HCT116 (cell line): ENCODE results near the gene GUSB. TPM values are rescaled to one million over a fixed set of nuclear protein-coding genes. Genes with fewer than 3 reads are reported as not detected.

Experiments used
- ATAC-seq: fragments of 200-7000 bp; cut with Tn5 transposase; 2 replicates; pipeline ENCODE4 v1.9.1; 2020; ENCODE audit warnings: mild to moderate bottlenecking, moderate library complexity
- BruUV-seq: library from RNA; stranded (reverse); fragments of 400-500 nt; replicated peaks from 2 replicates; lab custom pipeline; 2021; lab: Mats Ljungman, UMichigan
- CTCF ChIA-PET: fragments of 300-600 bp; sonication (Branson Sonifier 250); formaldehyde crosslinking; loops from one replicate; lab custom pipeline; 2021; ENCODE audit warnings: antibody characterized with exemption; lab: Charles Lee
- POLR2A ChIA-PET: fragments of 300-600, 350-600 bp; sonication (Branson Sonifier 250); formaldehyde crosslinking; loops from one replicate; lab custom pipeline; 2021; ENCODE audit warnings: antibody characterized with exemption; lab: Charles Lee
- RAD21 ChIA-PET, 2 experiments: fragments of 300-600 bp; sonication (Branson Sonifier 250); formaldehyde crosslinking; loops; one replicate each; lab custom pipeline; 2023; ENCODE audit warnings: low total read pairs in 2 of 2; ENCODE audit not compliant: uncharacterized antibody in 2 of 2, unreplicated experiment in 2 of 2, low non-redundant PET in 1 of 2; lab: Charles Lee
- DNase-seq: peaks from one replicate; pipeline ENCODE4 v3.0.0-alpha.2; 2010; ENCODE audit warnings: low read depth, low spot score
- H2AFZ ChIP-seq: fragments of 200-600 bp; shearing (Covaris generic), sonication (generic); 2 replicates; pipeline ENCODE4 v1.6.1; 2017; ENCODE audit warnings: low read depth, mixed run types, mixed read lengths, antibody characterized with exemption, low read length; ENCODE audit not compliant: poor library complexity, severe bottlenecking
- H3K27ac ChIP-seq: 2 replicates; pipeline ENCODE4 v1.5.1; 2012; ENCODE audit warnings: low read depth, low read length
- H3K27me3 ChIP-seq: fragments of 200-600 bp; sonication (generic); 2 replicates; pipeline ENCODE4 v1.6.1; 2016; ENCODE audit warnings: mixed run types, low read length, mixed read lengths; ENCODE audit not compliant: insufficient read depth
- H3K36me3 ChIP-seq, 2 experiments: fragments of 200-500 bp in 1 of 2; fragments of 200-600 bp in 1 of 2; sonication (Bioruptor generic) in 1 of 2; sonication (generic) in 1 of 2; 2 replicates each; pipeline versions ENCODE4 v1.5.1 to v1.6.1; 2014 to 2016; ENCODE audit warnings: low read length in 2 of 2, inconsistent platforms in 1 of 2, mixed read lengths in 1 of 2, mixed run types in 1 of 2; ENCODE audit not compliant: insufficient read depth in 2 of 2, control insufficient read depth in 1 of 2
- H3K4me1 ChIP-seq, 2 experiments: fragments of 200-600 bp in 1 of 2; sonication (generic) in 1 of 2; 2 replicates each; pipeline versions ENCODE4 v1.5.1 to v1.6.1; 2012 to 2017; ENCODE audit warnings: low read length in 2 of 2, inconsistent platforms in 1 of 2, mild to moderate bottlenecking in 1 of 2, mixed read lengths in 1 of 2, mixed run types in 1 of 2, moderate library complexity in 1 of 2; ENCODE audit not compliant: insufficient read depth in 2 of 2, control insufficient read depth in 1 of 2
- H3K4me2 ChIP-seq: fragments of 200-600 bp; sonication (generic); 2 replicates; pipeline ENCODE4 v1.6.1; 2017; ENCODE audit warnings: mixed run types, low read length, mixed read lengths
- H3K4me3 ChIP-seq, 2 experiments: fragments of 200-600 bp in 1 of 2; sonication (generic) in 1 of 2; replicated peaks in 1 of 2; 2 replicates each; pipeline ENCODE4 v1.5.1; 2011 to 2016; ENCODE audit warnings: low read length in 2 of 2, control low read depth in 1 of 2, low read depth in 1 of 2, mild to moderate bottlenecking in 1 of 2, mixed read lengths in 1 of 2, mixed run types in 1 of 2
- H3K79me2 ChIP-seq: fragments of 200-600 bp; sonication (generic); 2 replicates; pipeline ENCODE4 v1.6.1; 2017; ENCODE audit warnings: mild to moderate bottlenecking, mixed run types, low read length, moderate library complexity, mixed read lengths; ENCODE audit not compliant: insufficient read depth
- H3K9ac ChIP-seq: fragments of 200-600 bp; sonication (generic); 2 replicates; pipeline ENCODE4 v1.6.1; 2016; ENCODE audit warnings: low read length, mixed read lengths
- H3K9me2 ChIP-seq: fragments of 200-600 bp; sonication (generic), shearing (Covaris generic); 2 replicates; pipeline ENCODE4 v1.6.1; 2017; ENCODE audit warnings: mixed run types, mild to moderate bottlenecking, moderate library complexity; ENCODE audit not compliant: insufficient read depth
- H3K9me3 ChIP-seq, 2 experiments: fragments of 200-500 bp in 1 of 2; fragments of 200-600 bp in 1 of 2; sonication (Bioruptor generic) in 1 of 2; sonication (generic) in 1 of 2; 2 replicates each; pipeline ENCODE4 v1.6.1; 2014 to 2017; ENCODE audit warnings: low read length in 2 of 2, mixed read lengths in 2 of 2, inconsistent platforms in 1 of 2, low read depth in 1 of 2, mild to moderate bottlenecking in 1 of 2, mixed run types in 1 of 2, moderate library complexity in 1 of 2; ENCODE audit not compliant: control insufficient read depth in 1 of 2, insufficient read depth in 1 of 2
- H4K20me1 ChIP-seq: fragments of 200-600 bp; sonication (generic), shearing (Covaris generic); 2 replicates; pipeline ENCODE4 v1.6.1; 2017; ENCODE audit warnings: mixed run types, mild to moderate bottlenecking, moderate library complexity; ENCODE audit not compliant: insufficient read depth
- CBX3 ChIP-seq: IDR thresholded peaks from 2 replicates; pipeline ENCODE4 v1.6.1; 2012; ENCODE audit warnings: low read depth
- CEBPB ChIP-seq: IDR thresholded peaks from 2 replicates; pipeline ENCODE4 v1.6.1; 2012; ENCODE audit warnings: low read depth
- CTCF ChIP-seq, 3 experiments: fragments of 200-600 bp in 1 of 3; sonication (generic) in 1 of 3; IDR thresholded peaks in 2 of 3; conservative IDR thresholded peaks in 1 of 3; 2 replicates each; pipeline ENCODE4 v1.5.1; 2012 to 2017; ENCODE audit warnings: low read depth in 2 of 3, low read length in 2 of 3, antibody characterized with exemption in 1 of 3, borderline replicate concordance in 1 of 3, control low read depth in 1 of 3, mild to moderate bottlenecking in 1 of 3, mixed read lengths in 1 of 3, mixed run types in 1 of 3, moderate library complexity in 1 of 3; ENCODE audit not compliant: insufficient read depth in 1 of 3
- EGR1 ChIP-seq: IDR thresholded peaks from 2 replicates; pipeline ENCODE4 v1.6.1; 2012; ENCODE audit warnings: low read depth
- EZH2phosphoT487 ChIP-seq: fragments of 200-600 bp; IDR thresholded peaks from 2 replicates; pipeline ENCODE4 v1.6.1; 2018; ENCODE audit warnings: antibody characterized with exemption, borderline replicate concordance
- MAX ChIP-seq: IDR thresholded peaks from 2 replicates; pipeline ENCODE4 v1.6.1; 2012
- POLR2AphosphoS5 ChIP-seq: IDR thresholded peaks from 2 replicates; pipeline ENCODE4 v1.6.1; 2011; ENCODE audit warnings: mild to moderate bottlenecking, low read depth, low read length, moderate library complexity
- RAD21 ChIP-seq: IDR thresholded peaks from 2 replicates; pipeline ENCODE4 v1.6.1; 2012; ENCODE audit warnings: low read depth, mild to moderate bottlenecking
- SIN3A ChIP-seq: IDR thresholded peaks from 2 replicates; pipeline ENCODE4 v1.6.1; 2012; ENCODE audit warnings: low read depth
- SP1 ChIP-seq: IDR thresholded peaks from 2 replicates; pipeline ENCODE4 v1.6.1; 2012; ENCODE audit warnings: low read depth
- SRF ChIP-seq: IDR thresholded peaks from 2 replicates; pipeline ENCODE4 v1.6.1; 2012; ENCODE audit warnings: low read depth
- YY1 ChIP-seq: IDR thresholded peaks from 2 replicates; pipeline ENCODE4 v1.6.1; 2011; ENCODE audit warnings: low read length, low read depth, moderate library complexity, mild to moderate bottlenecking; ENCODE audit not compliant: insufficient replicate concordance; ENCODE audit errors: extremely low read depth
- ZFX ChIP-seq: fragments of 450-650 bp; IDR thresholded peaks from 2 replicates; pipeline ENCODE4 v1.6.1; 2017
- intact Hi-C: fragments of 100-400 bp; cut with micrococcal nuclease; formaldehyde crosslinking; loops from 2 replicates; pipeline ENCODE4 v1.10.0; 2022
- total RNA-seq: library from RNA; stranded (reverse); gene quantifications from one replicate; pipeline ENCODE4 v1.2.1, GENCODE V29; 2021; ENCODE audit not compliant: unreplicated experiment

The GUSB gene
- total RNA-seq, 1 experiment from 2014 or later = 31.5 TPM

GRCh38 chr7:65953001-65953720 is 28.9 kb downstream of the GUSB start:
- H3K4me2 ChIP-seq = no peak overlapping the region
- H3K9me2 ChIP-seq = no peaks in the 10 kb centered on the region
- H3K4me3 ChIP-seq = no peak overlapping the region
- ATAC-seq (no peak), DNase-seq (no peak)
- RAD21 ChIA-PET = no interaction called here
- H3K9ac ChIP-seq = no peak overlapping the region
- H3K4me1 ChIP-seq = no peaks in the 10 kb centered on the region
- intact Hi-C loops = no loop called here
- POLR2A ChIA-PET = no interaction called here
- no peaks in the 10 kb centered on the region; the same call in 1 of the 2 replicates for H3K79me2 ChIP-seq
- no peaks in the 10 kb centered on the region for H3K9me3 ChIP-seq
- 0 out of 2 replicates have a peak, but pooled peaks cover 4% of the 10 kb centered on the region for H4K20me1 ChIP-seq
- no peak overlapping the region for H2AFZ ChIP-seq
- CTCF ChIA-PET = no interaction called here
- TF ChIP-seq CTCF (IDR thresholded peaks at IDR 0.05 in 2 of 3, conservative IDR thresholded peaks at IDR 0.05 in 1 of 3; ENCODE audit: borderline replicate concordance in 1 of 3, insufficient read depth in 1 of 3, low read depth in 2 of 3, low read length in 2 of 3) (no peak), SP1 (no peak), MAX (no peak), ZFX (no peak), EZH2phosphoT487 (no peak), SRF (no peak), SIN3A (no peak), EGR1 (no peak), POLR2AphosphoS5 (no peak), CEBPB (no peak), RAD21 (no peak), YY1 (no peak), CBX3 (no peak)
- H3K27me3 ChIP-seq = no peaks in the 10 kb centered on the region
- BruUV-seq = no TSS peak
- H3K27ac ChIP-seq = no peak overlapping the region
- H3K36me3 ChIP-seq = peaks cover 3 to 7% of the 10 kb centered on the region in 2 experiments; a peak in 2 of 4 replicates
